AG10803 (cell line): Measurements from ENCODE around the gene DNAH3.
"Not testable (repeated sequence)": the region's sequence is repeated elsewhere in the genome, so short reads cannot be mapped to it uniquely, and the experiment has no call there.

Experiments
- DNase-seq: peaks from one replicate; pipeline ENCODE4 v3.0.0; 2010; ENCODE audit warnings: low read depth
- H3K4me3 ChIP-seq: 2 replicates; pipeline ENCODE4 v1.5.1; 2011; ENCODE audit warnings: mild to moderate bottlenecking, low read length, control low read depth
- CTCF ChIP-seq: conservative IDR thresholded peaks from 2 replicates; pipeline ENCODE4 v1.5.1; 2011; ENCODE audit warnings: mild to moderate bottlenecking, low read length, control low read depth, inconsistent platforms

Gene DNAH3

GRCh38 chr16:21076186-21076883 is 74.3 kb downstream of the DNAH3 start:
- no peak for TF ChIP-seq CTCF
- DNase-seq, result peak; percentile 8
- H3K4me3 ChIP-seq, result no peak overlapping the region

GRCh38 chr16:21075252-21075651 is 75.4 kb downstream of the DNAH3 start:
- TF ChIP-seq CTCF, result no peak
- no peak overlapping the region for H3K4me3 ChIP-seq
- no peak for DNase-seq

GRCh38 chr16:21072976-21073375 is 77.7 kb downstream of the DNAH3 start:
- no peak for TF ChIP-seq CTCF
- no peak overlapping the region for H3K4me3 ChIP-seq
- DNase-seq, result no peak

- no peak for TF ChIP-seq CTCF
- no peak for DNase-seq
- H3K4me3 ChIP-seq, result no peak overlapping the region
Measured at GRCh38 chr16:21071741-21072140, 78.9 kb downstream of the DNAH3 start.

GRCh38 chr16:21070564-21070963 is 80.1 kb downstream of the DNAH3 start:
- TF ChIP-seq CTCF, result no peak
- DNase-seq, result no peak
- no peak overlapping the region for H3K4me3 ChIP-seq

GRCh38 chr16:21069986-21070385 is 80.7 kb downstream of the DNAH3 start:
- TF ChIP-seq CTCF, result no peak

GRCh38 chr16:21064203-21064602 is 86.4 kb downstream of the DNAH3 start:
- no peak overlapping the region for H3K4me3 ChIP-seq
- no peak for DNase-seq
- TF ChIP-seq CTCF, result no peak

More at GRCh38 chr16:21069986-21070385, 80.7 kb downstream of the DNAH3 start:
- no peak overlapping the region for H3K4me3 ChIP-seq
- no peak for DNase-seq

- not testable (repeated sequence) for H3K4me3 ChIP-seq
Measured at GRCh38 chr16:21063314-21063713, 87.3 kb downstream of the DNAH3 start.

More at GRCh38 chr16:21063314-21063713, 87.3 kb downstream of the DNAH3 start:
- not testable (repeated sequence) for DNase-seq
